Fibroblast of skin of left biceps (primary cell): ENCODE measurements around the gene TSTD2.
"Not testable (repeated sequence)": the region's sequence is repeated elsewhere in the genome, so short reads cannot be mapped to it uniquely, and the experiment has no call there.

Experiments used
- DNase-seq, 2 experiments: peaks; one replicate each; pipeline ENCODE4 v3.0.0-alpha.2; 2013; ENCODE audit warnings: low read depth in 2 of 2

The TSTD2 gene

DNA sequence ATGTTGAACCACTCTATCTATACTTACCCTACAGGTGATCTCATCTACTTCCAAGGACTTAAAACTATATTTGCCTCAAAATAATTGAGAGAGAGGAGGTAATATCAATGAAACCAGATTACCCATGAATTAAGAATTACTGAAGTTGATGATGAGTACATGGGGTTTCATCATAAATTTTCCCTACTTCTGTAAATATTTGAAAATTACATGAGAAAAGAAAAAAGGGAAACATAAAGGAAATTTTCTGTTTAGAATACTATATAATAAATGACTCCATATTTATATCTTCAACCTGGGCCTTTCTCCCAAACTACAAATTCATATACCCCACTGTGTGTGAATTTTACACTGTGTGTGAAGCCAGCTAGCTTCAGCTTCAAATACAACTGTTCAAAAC, 2.6 kb downstream of the TSTD2 start:
- no peak for DNase-seq

GRCh38 chr9:97629156-97629555, 4.0 kb downstream of the TSTD2 start:
- no peak for DNase-seq

- no peak for DNase-seq
Observed at GRCh38 chr9:97628668-97629067, 4.5 kb downstream of the TSTD2 start.

- DNase-seq = no peak
Observed at GRCh38 chr9:97627624-97628023, 5.5 kb downstream of the TSTD2 start.

GRCh38 chr9:97625620-97626019, 7.5 kb downstream of the TSTD2 start:
- no peak for DNase-seq

DNA sequence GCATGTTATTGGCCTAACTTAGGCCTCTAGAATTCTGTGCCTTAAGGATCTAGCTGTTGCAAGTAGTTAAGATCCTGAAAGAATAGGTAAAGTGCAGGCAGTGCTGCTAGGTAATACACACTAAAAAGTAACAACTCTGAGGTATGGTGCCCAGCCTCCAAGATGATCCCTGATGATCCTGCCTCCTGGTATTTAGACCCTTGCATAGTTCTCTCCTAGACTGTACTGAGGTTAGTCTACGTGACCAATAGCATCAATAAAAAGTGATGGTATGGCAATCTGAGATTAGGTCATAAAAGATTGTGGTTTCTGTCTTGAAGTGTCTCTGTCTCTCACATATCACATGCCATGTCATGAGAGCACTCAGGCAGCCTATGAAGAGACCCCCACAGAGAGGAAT, 9.2 kb downstream of the TSTD2 start:
- DNase-seq = no peak

DNA sequence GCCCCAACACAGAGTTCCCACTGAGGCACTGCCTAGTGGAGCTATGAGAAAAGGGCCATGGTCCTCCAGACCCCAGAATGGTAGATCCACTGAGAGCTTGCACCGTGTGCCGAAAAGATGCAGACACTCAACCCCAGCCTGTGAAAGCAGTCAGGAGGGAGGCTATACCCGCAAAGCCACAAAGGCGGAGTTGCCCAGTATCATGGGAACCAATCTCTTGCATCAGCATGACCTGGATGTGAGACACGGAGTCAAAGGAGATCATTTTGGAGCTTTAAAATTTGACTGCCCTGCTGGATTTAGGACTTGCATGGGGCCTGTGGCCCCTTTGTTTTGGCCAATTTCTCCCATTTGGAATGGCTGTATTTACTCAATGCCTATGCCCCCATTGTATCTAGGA, 10.7 kb downstream of the TSTD2 start:
- not testable (repeated sequence) for DNase-seq

GRCh38 chr9:97620063-97620462, 13.1 kb downstream of the TSTD2 start:
- DNase-seq = not testable (repeated sequence)

DNA sequence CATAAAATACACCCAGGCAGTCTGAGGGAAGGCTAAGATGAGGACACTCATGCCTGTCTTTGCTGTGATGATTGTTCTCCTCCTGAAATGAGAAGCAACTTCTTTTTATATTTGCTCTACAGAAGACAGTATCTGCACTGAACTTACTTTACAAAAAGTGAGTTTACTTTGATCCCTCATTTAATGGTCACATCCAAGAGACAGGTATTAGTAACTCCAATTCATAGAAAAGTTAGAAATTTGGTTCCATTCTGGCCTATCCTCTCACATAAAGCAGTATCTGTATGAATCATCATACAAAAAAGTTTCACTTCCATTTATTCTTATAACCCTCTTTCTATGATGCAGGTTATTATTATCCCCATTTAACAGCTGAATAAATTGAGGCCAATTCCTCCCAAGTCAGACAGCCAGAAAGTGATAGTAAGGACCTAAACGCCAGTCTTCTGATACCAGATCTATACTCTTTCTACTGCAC, 15.2 kb downstream of the TSTD2 start:
- DNase-seq = no peak

DNA sequence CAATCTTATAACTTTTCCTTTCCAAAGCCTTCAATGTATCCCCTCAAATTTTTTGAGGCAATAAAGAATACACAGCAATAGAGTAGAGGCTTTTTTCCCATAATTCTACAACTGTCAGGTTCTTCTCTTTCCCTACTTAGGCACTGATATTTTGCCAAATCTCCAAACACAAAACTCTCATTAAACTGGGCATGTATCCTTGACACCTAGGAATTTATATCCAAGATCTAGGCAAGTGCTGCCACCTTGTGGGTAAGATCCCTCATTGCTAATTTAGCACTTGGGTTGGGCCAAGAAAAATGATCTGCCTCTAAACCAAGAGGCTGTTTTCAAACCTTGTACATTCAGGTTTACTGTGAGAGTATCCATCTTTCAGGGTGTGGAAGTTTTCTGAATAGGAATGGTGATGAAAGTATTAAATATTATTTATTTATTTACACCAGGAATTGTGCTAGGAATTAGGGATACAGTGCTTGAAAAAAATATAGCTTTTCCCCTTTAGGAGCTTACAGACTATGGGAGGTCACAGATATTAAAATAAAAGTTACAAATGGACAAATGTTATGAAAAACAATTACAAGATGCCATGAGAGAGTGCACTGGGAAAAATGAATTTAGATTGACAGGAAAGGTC, 17.6 kb downstream of the TSTD2 start:
- DNase-seq = peak in 1 of 2 experiments; percentile 13

GRCh38 chr9:97604901-97605645, 28.1 kb downstream of the TSTD2 start:
- no peak for DNase-seq

- DNase-seq = no peak
Observed at GRCh38 chr9:97602430-97602829, 30.7 kb downstream of the TSTD2 start.

- no peak for DNase-seq
Observed at GRCh38 chr9:97601228-97601898, 31.8 kb downstream of the TSTD2 start.

- no peak for DNase-seq
Observed at GRCh38 chr9:97600531-97601227, 32.5 kb downstream of the TSTD2 start.

DNA sequence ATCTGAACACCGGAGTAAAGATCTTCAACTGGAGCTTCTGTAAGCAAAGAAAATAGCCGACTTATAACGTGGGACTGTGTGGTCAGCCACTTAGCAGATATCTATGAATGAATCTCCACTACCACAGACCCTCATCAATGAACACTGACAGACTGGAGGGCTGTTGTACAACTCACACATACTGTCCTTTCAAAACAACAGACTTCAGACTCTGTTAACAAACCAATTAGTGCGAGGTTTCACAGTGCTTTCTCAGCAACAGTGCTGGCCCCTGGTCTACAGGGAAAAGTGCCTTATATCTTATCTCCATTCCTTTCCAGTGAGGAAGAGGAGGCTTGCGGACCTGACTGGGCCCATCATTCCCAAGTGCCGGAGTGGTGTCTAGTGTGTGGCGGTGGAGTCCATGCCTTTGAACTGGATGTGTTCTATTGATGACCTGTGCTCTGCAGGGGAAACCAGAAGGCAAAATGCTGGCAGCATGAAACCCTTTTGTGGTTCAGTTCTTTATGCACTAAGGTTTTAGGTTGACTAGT, 33.8 kb downstream of the TSTD2 start:
- no peak for DNase-seq

DNA sequence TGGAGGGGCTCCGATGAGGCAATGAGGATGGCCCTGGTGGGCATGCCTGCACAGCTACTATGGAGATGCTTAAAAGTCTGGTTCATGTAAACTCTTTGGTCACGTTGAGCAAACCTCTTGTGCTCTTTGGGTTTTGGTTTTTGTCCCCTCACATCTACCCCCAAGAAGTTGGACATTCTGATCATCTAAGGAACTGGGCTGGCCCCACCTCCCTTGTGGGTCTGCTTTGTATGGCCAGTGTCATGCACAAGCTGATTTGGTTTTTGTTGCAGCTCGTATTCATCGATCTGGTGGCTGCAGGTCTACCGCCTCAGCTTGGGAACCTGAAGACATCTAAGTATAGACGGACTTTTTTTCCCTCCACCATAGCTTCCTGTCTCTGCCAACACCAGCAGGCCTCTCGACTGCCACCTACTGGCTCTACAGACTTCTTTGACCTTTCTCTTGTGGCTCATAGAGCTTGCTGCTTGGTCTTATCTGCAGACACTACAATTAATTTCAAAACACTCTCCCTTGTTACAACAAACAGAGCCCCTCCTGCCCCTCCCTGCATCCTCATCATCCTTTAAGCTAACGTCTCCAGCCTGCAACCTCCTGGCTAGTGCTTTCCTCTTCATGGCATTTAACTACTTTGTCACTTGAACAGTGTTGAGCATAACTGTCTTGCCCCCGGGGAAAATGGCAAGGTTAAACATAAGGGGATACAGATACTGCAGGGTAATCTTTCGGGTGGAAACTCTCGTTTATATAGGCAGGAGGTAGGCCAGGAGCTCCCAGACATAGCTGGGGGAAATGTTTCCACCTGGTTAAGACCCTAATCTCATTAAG, 34.5 kb downstream of the TSTD2 start:
- DNase-seq = peak; percentile 23 to 33

DNA sequence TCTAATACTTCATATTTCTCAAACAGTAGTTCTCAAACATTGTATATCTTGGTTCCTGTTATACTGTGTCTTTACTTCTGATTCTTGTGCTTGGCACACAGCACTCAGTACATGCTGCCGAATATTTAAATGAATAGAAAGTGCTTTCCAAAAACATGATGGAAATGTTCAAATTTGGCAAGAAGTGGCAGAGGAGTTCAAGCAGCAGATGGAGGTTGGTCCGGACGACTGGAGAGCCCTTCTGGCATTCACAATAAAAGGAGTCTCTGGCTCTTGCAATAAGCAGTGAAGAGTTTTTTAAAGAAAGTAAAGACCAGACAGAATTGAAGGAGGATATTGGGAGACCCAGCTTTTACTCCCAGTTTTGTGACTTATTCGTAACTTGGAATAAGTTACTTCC, 36.3 kb downstream of the TSTD2 start:
- DNase-seq = no peak

DNA sequence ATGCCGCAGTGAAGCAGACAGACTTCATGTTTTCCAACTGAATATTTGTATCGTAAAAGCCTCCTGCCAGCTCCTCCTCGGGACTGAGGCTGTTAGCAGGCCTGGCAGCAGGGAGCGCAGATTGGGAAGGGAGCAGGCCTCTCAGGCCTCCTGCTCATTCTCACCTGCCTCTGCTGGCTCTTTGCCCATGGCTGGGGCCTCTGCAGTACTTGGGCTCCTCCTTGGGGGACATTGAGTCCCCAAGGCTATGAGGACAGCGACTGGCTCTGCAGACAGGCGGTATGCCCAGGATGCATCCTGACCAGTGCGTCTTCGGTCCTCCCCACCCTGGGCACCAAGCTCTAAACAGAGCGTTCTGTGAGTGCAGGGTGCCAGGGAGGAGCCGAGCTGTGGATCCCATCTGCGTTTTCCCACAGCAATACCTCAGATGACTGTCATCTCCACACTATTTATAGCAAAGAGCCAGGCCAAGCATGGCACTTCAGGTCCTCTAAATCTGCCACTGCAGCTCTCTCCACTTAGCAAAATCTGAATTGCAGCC, 38.7 kb downstream of the TSTD2 start:
- DNase-seq = no peak

- no peak for DNase-seq
Observed at GRCh38 chr9:97593960-97594359, 39.2 kb downstream of the TSTD2 start.

GRCh38 chr9:97592126-97592525, 41.0 kb downstream of the TSTD2 start:
- no peak for DNase-seq

DNA sequence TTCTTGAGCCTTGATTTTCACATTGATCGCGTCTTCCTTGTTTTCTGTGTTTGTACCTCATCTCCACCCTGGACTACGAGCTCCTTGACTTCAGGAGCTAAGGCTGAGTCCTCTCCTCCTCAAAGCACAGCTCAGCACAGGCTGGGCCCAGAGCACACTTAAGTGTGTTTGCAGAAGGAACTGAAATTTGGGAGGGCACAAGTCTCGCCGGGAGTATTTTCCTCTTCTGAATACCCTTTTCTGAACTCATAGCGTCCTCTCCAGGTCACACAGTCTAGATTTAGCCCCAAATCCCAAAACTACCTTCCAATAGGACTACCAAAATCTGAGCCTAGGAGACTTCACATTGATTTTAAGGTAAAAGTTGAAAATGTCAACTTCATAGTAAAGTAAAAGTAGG, 41.6 kb downstream of the TSTD2 start:
- DNase-seq = no peak
